NCI-H2196 (cell line): Measurements from ENCODE around the gene LCN1.

Source experiments
- DNase-seq: peaks from one replicate; lab custom pipeline; 2025; ENCODE audit not compliant: unreplicated experiment; lab: John Stamatoyannopoulos, UW

The LCN1 gene

DNA sequence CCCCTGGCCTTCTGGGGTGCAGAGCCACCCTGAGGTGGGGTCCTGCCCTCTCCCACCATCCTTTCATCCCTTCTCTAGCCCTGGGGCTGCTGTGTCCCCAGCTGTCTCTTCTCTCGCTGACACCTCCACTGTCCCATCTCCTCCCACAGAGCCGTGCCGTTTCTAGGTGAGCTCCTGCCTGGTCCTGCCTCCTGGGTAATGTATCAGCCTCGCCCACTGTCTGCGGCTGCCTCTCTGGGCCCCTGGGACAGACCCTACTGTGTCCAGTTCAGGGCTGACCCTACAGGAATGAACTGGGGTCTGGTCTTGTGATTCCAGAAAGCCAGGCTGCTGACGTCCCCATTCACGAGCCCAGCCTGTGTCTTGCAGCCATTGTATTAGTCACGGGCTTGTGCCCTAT lies 44.4 kb downstream of the LCN1 start:
- no peak for DNase-seq

DNA sequence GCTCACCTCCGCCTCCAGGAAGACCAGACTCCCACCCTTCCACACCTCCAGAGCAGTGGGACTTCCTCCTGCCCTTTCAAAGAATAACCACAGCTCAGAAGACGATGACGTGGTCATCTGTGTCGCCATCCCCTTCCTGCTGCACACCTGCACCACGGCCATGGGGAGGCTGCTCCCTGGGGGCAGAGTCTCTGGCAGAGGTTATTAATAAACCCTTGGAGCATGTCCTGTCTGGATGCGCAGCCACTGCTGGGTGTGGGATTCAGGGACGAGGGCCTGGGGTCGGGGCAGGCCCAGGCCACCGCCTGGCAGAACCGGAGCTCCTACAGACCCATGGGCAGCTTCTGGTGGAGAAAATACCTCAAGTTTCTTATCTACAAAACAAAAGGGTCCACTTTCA lies 45.3 kb downstream of the LCN1 start:
- no peak for DNase-seq

GRCh38 chr9:135567311-135567710 lies 46.1 kb downstream of the LCN1 start:
- DNase-seq: no peak

GRCh38 chr9:135568026-135568425 lies 46.8 kb downstream of the LCN1 start:
- DNase-seq: no peak

DNA sequence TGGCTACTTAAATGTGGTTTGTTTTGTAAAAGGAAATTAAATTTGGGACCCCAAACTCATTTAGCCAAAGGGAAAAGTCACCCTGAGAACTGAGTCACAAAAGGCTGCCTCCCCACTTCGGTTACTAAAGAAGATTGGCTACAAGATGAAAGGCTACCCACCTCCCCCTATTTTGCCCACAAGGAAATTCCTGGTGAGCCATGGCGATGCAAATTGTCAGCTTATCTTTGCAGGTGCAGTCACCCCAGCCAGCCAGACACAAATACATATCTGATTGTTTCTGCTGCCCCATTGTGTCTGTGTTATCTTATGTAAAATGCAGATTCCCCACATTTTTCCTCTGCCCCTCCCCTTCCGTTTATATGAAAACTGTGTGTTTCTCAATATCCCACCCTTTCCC lies 49.2 kb downstream of the LCN1 start:
- no peak for DNase-seq

DNA sequence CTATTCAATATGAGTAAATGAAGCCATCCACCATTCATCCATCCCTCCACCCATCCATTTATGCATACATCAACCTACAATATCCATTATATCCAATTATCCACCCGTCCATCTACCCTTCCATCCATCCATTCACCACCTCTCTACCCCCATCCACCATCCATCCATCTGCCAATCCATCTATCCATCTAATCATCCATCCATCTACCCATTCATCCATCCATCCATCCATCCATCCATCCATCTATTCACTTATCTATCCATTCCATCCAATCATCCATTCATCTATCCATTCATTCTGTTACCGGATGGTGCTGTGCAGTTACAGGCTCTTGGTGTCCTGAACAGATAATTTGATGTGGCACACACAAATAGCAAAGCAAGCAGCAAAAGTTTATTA lies 51.0 kb downstream of the LCN1 start:
- no peak for DNase-seq

DNA sequence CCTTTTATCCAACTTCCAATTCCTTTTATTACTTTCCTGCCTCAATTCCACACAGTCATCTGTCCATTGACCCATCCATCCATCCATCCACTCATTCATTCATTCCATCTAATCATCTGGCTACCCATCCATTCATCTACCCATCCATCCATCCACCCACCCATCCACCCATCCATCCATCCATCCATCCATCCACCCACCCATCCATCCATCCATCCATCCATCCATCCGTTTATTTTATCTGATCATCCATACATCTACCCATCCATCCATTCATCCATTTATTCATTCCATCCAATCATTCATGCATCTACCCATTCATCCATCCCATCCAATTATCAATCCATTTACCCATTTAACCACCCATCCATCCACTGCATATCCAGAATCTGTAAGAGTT lies 51.9 kb downstream of the LCN1 start:
- no peak for DNase-seq

DNA sequence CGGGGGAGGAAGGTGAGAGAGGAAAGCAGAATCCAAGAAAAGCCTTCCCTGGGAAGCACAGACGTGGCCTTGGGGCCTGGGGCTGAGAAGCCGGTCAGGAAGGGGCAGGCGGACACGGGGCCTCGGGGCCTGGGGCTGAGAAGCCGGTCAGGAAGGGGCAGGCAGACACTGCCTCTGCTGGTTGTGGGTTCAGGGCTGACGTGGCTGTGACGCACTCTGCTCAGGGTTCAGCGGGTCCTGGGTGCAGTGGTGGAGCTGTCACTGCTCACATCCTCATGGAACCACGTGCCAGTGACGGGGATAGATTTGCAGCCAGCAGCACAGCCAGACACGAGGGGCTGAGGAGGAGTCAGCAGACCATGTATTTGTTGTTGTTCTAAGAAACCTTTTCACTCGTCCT lies 53.1 kb downstream of the LCN1 start:
- DNase-seq: no peak

GRCh38 chr9:135574943-135575342 lies 53.7 kb downstream of the LCN1 start:
- DNase-seq: no peak
